ENCODE data around the gene DMRT3.
A peak's percentile ranks its signal among the peaks of the same experiment; 100 is the strongest.
"Not testable (repeated sequence)": the region's sequence is repeated elsewhere in the genome, so short reads cannot be mapped to it uniquely, and the experiment has no call there.

Gene DMRT3

GRCh38 chr9:982394-983230, 6.2 kb downstream of the DMRT3 start:
- Histone ChIP-seq H3K4me3 (replicated peaks; ENCODE audit: low read depth, low read length) (no peak overlapping the region), H3K36me3 (ENCODE audit: control insufficient read depth, insufficient read depth, low read length) (no peaks in the 10 kb centered on the region), H3K27me3 (replicated peaks; ENCODE audit: control insufficient read depth, insufficient read depth, low read length) (peaks cover 4% of the 10 kb centered on the region)
- TF ChIP-seq CTCF (IDR thresholded peaks at IDR 0.05; ENCODE audit: insufficient read depth, low read length, poor library complexity, severe bottlenecking): no peak
- DNase-seq (ENCODE audit: extremely low read depth, insufficient read length): no peak

- no peak for DNase-seq (ENCODE audit: extremely low read depth, insufficient read length)
- Histone ChIP-seq H3K36me3 (ENCODE audit: control insufficient read depth, insufficient read depth, low read length) (no peaks in the 10 kb centered on the region), H3K27me3 (replicated peaks; ENCODE audit: control insufficient read depth, insufficient read depth, low read length) (no peaks in the 10 kb centered on the region), H3K4me3 (replicated peaks; ENCODE audit: low read depth, low read length) (no peak overlapping the region)
- TF ChIP-seq CTCF (IDR thresholded peaks at IDR 0.05; ENCODE audit: insufficient read depth, low read length, poor library complexity, severe bottlenecking): no peak
These were observed 17.6 kb downstream of the DMRT3 start for GRCh38 chr9:994005-994404.

GRCh38 chr9:995192-995591, 18.7 kb downstream of the DMRT3 start:
- TF ChIP-seq CTCF (IDR thresholded peaks at IDR 0.05; ENCODE audit: insufficient read depth, low read length, poor library complexity, severe bottlenecking): no peak
- DNase-seq (ENCODE audit: extremely low read depth, insufficient read length): no peak
- Histone ChIP-seq H3K36me3 (ENCODE audit: control insufficient read depth, insufficient read depth, low read length) (no peaks in the 10 kb centered on the region), H3K27me3 (replicated peaks; ENCODE audit: control insufficient read depth, insufficient read depth, low read length) (no peaks in the 10 kb centered on the region), H3K4me3 (replicated peaks; ENCODE audit: low read depth, low read length) (no peak overlapping the region)

GRCh38 chr9:995781-996180, 19.3 kb downstream of the DMRT3 start:
- DNase-seq (ENCODE audit: extremely low read depth, insufficient read length): no peak
- Histone ChIP-seq H3K4me3 (replicated peaks; ENCODE audit: low read depth, low read length) (no peak overlapping the region), H3K27me3 (replicated peaks; ENCODE audit: control insufficient read depth, insufficient read depth, low read length) (no peaks in the 10 kb centered on the region), H3K36me3 (ENCODE audit: control insufficient read depth, insufficient read depth, low read length) (no peaks in the 10 kb centered on the region)
- no peak for TF ChIP-seq CTCF (IDR thresholded peaks at IDR 0.05; ENCODE audit: insufficient read depth, low read length, poor library complexity, severe bottlenecking)

GRCh38 chr9:998299-999110, 22.1 kb downstream of the DMRT3 start:
- TF ChIP-seq CTCF (IDR thresholded peaks at IDR 0.05; ENCODE audit: insufficient read depth, low read length, poor library complexity, severe bottlenecking): peak; percentile 14
- H3K4me3 ChIP-seq (replicated peaks; ENCODE audit: low read depth, low read length); H3K27me3 ChIP-seq (replicated peaks; ENCODE audit: control insufficient read depth, insufficient read depth, low read length); H3K36me3 ChIP-seq (ENCODE audit: control insufficient read depth, insufficient read depth, low read length): not testable (repeated sequence)
- peak; percentile 18 for DNase-seq (ENCODE audit: extremely low read depth, insufficient read length)

Measured in GM06990 (cell line).